PC-3 (cell line): ENCODE data around the gene GIMAP2.

Experiments
- EZH2 ChIP-seq: fragments of 300-600 bp; sonication (generic); IDR thresholded peaks from one replicate; pipeline ENCODE4 v1.6.1; 2017; ENCODE audit warnings: antibody characterized with exemption, mild to moderate bottlenecking, low read length; ENCODE audit not compliant: unreplicated experiment
- EZH2phosphoT487 ChIP-seq: fragments of 300-600 bp; sonication (generic); IDR thresholded peaks from 2 replicates; pipeline ENCODE4 v1.6.1; 2018; ENCODE audit warnings: mild to moderate bottlenecking, antibody characterized with exemption, low read length, borderline replicate concordance
- TF ChIP-seq, protein P1 (sequence below): fragments of 300-600 bp; sonication (generic); conservative IDR thresholded peaks from 2 replicates; pipeline ENCODE4 v1.5.1; 2017; ENCODE audit warnings: antibody characterized with exemption, low read depth, mild to moderate bottlenecking, low read length

DNA sequence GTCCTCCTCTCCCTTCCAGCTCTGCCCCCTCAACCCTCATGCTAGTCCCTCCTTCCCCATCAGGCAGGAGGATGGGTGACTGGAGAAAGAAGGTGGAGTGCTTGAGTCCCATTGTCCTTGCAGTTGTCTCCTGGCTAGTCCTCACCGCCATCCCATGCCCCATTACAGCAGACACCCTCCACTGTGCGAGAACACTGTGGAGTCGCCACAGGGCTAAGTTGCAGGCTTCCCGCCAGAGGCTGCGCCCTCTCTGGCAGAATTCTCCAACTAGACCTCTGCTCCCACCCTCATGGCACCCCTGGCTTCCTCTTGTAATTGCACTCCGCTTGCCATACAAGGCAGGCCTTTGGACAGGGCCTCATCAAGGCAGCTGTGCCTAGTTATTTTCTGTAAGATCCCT, 3.1 kb downstream of the GIMAP2 start:
- no peak for TF ChIP-seq EZH2
- TF ChIP-seq, protein P1, sequence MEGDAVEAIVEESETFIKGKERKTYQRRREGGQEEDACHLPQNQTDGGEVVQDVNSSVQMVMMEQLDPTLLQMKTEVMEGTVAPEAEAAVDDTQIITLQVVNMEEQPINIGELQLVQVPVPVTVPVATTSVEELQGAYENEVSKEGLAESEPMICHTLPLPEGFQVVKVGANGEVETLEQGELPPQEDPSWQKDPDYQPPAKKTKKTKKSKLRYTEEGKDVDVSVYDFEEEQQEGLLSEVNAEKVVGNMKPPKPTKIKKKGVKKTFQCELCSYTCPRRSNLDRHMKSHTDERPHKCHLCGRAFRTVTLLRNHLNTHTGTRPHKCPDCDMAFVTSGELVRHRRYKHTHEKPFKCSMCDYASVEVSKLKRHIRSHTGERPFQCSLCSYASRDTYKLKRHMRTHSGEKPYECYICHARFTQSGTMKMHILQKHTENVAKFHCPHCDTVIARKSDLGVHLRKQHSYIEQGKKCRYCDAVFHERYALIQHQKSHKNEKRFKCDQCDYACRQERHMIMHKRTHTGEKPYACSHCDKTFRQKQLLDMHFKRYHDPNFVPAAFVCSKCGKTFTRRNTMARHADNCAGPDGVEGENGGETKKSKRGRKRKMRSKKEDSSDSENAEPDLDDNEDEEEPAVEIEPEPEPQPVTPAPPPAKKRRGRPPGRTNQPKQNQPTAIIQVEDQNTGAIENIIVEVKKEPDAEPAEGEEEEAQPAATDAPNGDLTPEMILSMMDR, result no peak
- no peak for TF ChIP-seq EZH2phosphoT487
